NCI-H446 (cell line): ENCODE results near the gene CHPF2.

Experiments
- DNase-seq, 2 experiments: peaks; one replicate each; lab custom pipeline; 2025; lab: John Stamatoyannopoulos, UW

Gene CHPF2

DNA sequence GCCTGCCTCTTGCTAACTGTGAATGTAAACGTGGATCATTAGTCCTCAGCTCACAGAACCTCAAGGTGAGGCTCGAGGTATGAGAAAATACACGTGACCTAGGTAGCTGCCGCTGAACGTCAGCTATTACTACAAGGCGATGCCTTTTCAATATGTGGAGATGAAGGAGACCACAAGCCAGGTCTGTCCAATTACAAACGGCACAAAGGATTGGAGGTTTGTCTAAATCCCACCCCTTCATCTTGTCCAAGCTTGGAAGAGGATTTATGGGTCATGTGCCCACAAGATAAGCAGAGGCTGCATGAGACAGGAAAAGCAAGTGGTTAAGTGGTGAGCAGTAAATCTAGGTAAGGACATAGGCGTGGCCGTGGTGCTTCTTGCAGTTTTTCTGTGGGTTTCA is 25.4 kb upstream of the CHPF2 start:
- no peak for DNase-seq

DNA sequence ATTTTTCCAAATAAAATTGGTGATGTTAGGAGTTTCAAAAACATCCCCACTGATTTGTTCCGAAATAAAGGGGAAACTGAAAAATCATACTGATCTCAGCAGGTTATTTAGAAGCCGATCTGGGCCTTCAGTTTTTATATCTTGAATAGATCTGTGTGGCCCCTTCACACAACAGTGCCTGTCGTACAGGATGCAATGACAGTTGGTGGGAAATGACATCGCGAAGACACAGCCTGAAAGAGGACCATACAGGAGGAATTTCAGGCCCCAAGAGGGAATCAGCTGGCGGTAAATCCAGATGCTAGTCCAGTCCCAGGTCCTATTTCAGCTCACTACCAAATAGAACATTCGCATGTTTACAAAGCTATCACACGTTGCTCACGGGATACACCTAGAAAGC is 25.0 kb upstream of the CHPF2 start:
- no peak for DNase-seq

DNA sequence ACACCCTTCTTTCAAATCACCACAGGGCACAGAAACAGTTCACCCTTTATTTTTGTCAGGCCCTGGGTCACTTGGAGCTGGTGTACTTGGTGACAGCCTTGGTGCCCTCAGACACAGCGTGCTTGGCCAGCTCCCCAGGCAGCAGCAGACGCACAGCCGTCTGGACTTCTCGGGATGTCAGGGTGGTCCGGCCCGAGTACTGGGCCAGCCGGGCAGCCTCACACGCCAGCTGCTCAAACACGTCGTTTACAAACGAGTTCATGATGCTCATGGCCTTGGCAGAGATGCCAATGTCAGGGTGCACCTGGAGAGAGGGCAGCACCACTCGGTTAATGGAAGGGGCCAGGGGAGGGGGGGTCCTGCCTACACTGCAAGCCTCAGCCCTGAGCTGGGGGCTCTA is 24.5 kb upstream of the CHPF2 start:
- DNase-seq = no peak

DNA sequence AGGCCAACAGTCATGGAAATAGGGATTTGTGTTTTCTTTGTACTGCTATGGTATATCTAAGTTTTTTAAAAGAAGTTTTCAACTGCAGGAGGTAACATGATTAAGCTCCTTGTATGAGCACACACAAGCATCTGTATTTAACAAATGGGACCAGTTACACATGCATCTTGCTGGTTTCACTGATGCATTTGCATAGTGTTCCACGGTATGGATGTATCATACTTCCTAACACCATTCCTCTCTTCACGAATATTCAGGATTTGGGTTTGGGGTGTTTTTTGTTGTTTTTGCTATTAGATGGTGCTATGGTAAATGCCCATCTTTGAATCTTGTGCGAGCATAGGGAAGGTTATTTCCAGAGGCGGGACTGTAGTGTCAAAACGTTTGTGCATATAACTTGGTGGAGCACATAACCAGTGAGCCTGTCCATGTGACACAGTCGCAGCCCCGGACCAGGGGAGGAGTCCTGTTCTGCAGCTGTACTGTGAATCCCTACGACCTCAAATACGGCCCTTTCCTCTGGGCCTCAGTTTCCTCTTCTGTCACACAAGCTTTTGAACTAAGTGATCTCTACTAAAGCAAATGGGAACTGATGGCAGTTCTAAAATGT is 23.9 kb upstream of the CHPF2 start:
- no peak for DNase-seq

DNA sequence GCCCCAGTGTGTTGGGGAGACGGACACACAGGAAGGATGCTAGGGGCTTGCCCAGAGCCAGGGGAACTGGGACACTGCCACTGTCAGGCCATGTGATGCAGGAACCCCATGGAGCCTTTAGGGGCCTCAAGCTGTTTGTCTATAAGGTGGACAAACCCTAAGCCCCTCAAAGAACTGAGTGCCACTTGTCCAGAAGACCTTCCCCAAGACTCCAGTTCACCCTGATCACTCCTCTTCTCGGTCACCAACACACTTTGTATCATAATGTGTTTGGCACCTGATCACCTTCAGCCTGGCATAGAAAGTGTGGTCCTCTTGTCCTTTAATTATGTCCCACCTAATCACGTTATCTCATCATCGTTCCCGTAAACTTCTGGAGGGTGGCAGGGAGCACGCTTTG is 22.7 kb upstream of the CHPF2 start:
- no peak for DNase-seq

DNA sequence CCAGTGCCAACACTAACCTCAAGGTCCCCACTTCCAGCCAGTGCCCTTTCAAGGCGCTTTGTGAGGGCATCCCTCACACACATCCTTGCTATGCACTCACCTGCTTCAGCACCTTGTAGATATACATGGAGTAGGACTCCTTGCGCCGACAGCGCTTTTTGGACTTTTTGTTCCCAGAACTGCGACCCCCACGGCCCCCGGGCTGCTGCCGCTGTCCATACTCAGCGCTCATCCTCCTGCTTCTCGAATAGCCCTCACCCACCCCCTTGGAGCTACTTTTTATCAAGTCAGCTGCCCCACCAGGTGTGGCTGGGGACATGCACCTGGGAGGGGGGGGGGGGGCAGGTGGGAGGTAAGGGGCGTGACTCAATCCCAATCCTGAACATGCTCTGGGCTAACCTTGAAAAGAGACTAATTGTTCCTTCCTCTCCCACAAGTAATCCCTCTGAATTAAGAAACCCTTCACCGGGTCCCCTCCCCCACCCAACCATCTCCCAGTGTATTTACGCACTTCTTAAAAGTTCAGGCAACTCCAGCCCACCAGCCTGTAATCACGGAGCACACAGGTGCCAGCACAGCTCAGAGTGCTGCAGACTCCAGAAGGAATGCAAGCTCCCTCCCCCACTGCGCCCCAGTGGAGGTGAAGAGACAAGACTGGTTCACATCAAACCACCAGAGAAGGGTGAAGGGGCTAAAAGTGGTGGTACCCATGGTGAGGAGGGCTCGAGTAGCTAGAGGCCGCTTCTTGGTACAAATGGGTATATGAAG is 22.0 kb upstream of the CHPF2 start, which contains the start of gene H2BK1:
Gene H2BK1 (minus strand): TSS at position 402 of the 768 bp plus-strand sequence. CDS start 170 bp downstream, at position 232.
- no peak for DNase-seq

DNA sequence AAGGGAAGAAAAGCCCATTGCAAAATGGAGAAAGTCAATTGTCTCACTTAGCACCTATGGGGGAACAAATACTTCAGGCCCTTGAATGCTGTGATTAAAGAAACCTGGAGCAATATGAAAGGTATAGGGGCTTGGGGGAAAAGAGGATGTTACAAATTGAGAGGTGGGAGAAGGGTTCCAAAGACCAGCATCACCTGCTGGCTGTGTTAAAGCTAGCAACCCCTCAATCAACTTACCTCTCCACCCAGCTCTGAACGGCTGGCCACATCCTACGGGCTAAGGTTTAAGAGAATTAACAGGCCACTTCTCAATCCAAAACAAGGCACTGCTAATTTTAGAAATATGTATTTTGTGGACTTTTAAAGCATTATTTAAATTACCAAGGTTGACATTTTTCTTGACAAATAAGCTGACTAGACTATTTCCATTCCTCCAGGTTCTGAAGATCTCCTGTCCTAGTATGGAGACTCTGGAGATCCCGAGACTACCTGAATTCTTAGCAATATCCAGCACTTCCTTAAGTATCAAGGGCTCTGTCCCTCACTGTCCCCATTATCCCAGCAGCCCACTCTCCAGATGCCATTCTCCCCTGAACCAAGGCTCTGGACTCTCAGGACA is 21.0 kb upstream of the CHPF2 start:
- DNase-seq = no peak

DNA sequence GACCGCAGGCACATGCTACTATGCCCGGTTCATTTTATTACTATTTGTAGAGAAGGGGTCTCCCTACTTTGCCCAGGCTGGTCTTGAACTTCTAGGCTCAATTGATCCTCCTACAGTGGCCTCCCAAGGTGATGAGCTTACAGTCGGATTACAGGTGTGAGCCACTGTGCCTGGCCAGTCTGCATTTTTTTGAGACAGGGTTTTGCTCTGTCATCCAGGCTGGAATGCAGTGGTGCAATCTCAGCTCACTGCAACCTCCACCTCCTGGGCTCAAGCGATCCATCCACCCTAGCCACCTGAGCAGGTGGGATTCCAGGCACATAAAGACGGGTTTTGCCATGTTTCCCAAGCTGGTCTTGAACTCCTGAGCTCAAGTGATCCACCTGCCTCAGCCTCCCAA is 19.7 kb upstream of the CHPF2 start:
- no peak for DNase-seq

DNA sequence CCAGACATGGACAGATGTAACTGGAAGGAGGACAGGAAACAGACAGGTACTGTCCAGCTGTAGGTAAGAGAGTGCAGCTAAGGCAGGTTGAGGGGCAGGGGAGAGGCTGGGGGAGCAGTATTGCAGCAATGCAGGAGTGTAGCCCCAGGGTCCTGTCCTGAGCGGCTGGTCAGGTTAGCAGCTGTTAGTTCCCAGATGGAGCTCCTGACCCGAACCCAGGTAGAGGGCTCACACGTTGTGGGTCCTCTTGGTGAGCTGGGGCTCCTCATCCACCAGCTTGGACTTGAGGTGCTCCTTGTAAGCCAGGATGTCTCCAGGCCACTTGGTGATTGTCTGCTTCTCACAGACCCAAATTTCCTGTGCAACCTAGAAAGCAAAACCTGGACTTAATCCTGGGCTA is 18.5 kb upstream of the CHPF2 start:
- DNase-seq = no peak

DNA sequence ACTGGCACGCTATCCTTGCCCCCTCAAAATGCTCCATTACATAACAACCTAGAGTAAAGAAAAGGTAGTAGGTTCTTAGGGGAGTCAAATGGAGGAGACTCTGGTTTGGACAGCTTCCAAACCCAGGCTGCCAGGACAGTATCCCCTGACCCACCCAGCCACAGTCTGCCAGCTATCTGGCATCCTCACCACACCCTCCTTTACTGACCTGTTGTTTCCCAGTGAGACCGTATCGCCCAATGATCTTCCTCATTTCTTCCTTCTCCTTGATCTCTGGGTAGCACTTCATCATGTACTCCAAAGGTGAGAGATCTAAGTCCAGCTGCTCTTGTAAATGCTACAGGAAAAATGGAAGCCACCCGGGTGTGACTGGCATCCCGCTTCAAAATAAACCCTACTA is 16.9 kb upstream of the CHPF2 start:
- no peak for DNase-seq

DNA sequence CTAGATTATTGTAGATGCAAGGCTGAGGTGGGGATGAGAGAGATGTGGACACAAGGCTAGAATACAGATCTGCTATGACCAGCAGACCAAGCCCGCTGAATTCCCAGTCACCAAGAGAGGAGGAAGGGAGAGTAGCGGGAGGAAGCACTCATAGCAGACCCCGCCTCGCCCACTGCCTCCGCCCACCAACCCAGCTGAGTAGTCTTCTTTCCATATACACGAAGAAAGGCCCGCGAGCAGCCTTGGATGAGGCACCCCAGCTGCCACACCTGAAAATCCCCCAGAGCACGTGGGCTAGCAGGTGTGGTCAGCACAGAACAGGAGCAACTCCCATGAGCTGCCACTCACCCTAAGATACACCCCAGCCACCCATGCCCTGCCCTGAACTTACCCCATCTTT is 14.1 kb upstream of the CHPF2 start:
- DNase-seq = no peak

DNA sequence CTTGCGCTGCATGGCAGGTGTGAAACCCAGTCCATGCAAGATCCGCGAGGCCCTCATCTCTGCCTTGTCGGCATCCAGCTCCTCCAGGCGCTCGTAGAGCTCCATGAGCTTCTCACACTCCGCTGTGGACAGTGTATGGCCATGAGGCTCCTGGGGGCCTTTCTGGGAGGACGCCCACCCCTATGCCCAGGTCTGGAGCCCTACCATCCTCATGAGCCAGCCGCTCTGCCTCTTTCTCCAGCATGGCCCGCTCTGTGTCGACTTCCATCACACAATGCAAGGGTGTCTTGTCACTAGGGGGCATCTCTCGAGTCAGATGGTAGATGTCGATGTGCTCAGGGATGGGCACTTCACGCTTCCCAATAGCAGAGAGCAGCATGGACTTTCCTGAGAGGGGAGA is 8.6 kb upstream of the CHPF2 start:
- DNase-seq = no peak

DNA sequence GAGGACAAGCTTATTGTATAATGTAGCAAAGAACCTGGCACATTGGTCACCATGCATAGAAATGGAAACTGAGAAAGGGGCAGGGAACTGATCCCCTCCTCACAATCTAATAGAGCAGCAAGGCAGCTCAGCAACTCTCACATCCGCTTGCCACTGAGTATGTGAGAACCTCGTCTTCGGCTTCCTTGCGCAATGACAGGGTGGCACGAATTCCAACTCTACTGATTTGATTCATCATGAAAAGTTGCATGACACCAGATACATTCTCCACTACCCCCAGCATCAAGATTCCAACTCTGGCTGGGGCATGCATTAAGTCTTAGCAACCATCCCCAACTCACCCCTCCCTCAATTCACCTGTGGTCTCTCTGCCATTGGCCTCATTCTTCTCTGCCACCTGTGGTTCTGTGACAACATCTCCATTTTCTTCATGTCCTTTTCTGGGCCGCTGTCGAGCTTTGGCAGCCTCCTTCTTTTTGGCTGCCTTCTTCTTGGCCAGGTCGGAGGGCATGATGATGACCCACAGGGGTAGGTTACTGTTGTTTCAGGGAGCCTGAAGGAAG is 6.3 kb upstream of the CHPF2 start:
- DNase-seq = no peak

DNA sequence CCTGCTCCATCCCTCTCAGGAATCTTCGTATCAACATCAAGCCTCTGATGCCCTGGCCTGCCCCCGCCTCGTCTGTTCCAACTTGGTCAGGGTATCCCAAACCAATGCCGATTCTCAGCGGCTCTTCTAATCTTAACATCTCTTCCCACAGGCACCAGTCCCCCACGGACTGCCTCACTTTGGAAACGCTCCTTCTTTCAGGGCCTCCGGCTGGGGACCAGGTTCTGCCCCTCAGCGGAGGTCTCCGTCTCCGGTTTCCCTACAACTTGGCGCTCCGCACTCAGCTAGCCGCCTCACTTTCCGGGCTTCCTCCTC is 5.8 kb upstream of the CHPF2 start:
- no peak for DNase-seq

DNA sequence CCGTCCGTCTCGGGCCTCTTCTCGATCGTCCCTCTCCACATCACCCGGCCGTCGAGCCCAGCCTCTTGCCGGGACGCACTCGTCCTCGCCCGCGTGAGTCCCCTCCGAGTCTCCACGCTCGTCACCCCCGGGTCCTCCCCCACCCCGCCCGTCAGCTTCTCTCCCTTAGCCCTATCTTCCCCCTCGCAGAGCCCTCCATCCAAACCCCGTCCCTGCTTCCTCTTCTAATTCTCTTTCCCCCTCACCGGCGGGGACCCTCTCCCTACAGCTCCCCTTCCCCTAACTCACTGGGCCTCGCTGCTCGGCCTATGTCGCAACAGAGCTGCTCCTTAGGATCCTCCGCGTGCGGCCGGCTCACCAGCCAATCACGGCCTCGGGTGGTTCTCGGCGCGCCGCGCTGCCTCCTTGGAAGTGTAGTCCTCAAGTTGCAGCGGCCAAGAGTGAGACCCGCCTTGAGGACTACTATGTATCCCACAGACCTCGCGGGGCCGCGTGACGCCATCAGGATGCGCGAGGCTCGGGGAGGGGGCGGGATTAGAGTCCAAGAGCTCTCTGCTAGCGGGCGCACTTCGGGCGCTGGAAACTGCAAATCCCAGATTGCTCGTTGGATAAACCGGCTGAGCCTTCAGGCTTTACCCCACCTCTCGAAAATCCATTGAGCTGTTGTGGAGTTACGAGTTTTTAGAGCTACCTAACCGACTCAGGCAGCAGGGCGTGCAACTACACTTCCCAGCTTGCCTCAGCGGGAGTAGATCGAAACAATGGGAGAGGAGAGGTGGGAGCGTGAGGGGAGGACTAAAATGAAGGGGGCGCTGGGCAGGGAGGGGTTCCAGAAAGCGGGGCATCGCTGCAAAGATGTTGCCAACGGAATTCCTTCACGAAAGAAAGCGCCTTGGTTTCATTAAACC is 5.2 kb upstream of the CHPF2 start, which contains the start of gene ABCF2:
Gene ABCF2 (minus strand): TSS at position 331 of the 908 bp plus-strand sequence. CDS start 747 bp downstream, outside the sequence.
- DNase-seq = peak; percentile 92 to 97

DNA sequence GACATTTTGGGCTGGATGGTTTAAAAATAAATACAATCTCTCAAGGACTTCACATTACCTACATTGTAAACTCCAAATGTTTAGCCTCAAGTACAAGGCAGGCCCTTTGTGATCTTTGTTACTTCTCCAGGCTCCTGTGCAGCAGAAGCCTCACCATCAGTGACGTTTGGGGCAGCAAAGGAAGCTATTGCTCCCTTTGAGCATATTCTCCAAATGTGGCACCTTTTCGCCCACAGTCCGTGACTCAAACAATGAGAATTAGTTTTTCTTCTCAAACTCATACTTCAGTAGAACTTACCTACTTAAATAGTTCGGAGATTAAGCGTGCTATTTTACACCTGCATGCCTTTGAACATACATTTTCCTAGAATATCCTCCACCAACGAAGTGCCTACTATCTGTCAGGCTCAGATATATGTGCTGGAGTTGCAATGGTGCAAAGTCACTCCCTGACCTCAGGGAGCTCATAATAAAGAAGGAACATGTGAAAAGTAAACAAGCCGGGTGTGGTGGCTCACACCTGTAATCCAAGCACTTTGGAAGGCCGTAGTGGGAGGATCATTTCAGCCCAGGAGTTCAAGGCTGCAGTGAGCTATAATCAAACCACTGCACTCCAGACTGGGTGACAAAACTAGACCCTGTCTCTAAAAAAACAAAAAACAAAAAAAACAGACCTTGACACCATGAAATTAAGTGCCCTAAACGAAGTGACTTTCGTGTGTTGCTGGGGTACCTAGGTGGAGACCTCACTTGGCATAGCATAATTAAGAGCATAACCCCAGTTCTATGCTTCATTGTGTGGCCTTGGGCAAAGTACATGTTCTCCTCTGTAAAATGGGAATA is 4.0 kb upstream of the CHPF2 start:
- DNase-seq = no peak

DNA sequence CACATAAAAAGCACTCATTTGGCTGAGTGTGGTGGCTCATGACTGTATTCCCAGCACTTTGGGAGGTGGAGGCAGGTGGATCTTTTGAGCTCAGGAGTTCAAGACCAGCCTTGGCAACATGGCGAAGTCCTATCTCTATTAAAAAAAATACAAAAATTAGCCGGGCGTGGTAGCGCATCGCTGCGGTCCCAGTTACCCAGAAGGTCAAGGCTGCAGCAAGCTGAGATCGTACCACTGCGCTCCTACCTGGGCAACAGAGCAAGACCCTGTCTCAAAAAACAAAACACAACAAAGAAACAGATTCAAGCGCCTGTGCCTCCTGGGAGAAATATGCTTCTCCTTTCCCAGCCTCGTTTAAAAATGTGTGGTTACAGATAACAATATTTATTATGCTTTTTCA is 3.0 kb upstream of the CHPF2 start:
- DNase-seq = no peak

DNA sequence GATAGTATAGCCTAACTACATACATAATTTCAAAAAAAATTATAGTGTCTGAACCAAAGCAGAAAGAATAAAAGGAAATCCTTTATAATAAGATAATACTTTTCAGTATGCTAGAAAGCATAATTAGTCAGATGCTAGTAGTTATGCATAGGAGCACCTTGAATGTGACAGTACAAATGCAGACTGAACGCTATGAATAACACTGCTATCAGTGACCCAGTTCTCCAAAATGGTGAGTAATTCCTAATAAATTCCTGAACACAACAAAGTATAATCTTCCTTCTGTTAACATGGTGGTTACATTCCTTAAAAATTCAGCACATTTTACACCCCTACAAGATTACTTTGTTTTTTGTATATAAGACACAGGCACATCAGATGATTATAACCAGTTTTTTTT is 1.2 kb upstream of the CHPF2 start:
- no peak for DNase-seq

DNA sequence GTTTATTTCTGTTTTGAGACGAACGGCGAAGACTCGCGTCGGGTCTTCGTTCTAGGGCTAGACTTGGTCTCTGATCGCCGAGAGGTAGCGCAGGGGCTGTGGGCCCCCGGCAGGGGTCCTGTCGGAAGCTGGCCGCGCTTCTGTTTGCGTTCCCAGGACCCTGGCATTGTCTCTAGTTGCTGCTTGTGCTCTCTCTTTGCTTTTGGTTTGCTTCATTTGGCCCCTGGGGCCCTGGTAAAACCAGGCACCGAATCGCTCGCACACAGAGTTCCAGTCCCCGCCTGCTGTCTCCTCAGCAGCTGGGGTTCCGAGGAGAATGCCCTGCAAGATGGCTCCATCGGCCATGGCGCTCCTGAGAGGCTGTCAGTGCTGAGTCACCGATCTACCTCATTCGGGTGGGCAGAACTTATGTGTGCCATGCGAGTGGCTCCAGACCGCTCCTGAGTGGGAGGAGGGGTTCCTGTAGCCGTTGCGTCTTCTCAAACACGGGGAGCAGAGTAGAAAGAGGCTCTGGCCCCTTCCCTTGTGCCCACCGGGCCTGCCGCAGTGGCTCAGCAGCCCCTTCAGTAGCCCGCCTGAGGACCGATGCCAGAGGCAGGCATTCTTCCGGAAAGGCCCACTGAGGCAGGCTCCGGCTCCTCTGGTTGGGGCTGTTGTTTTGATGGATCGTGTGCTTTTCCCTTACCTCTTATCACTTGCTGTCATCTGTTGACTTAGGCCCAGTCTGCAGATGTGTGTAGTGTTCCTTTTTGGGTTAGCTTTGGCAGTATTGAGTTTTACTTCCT is 826 bp downstream of the CHPF2 start:
- peak in 1 of 2 experiments; percentile 40 for DNase-seq

DNA sequence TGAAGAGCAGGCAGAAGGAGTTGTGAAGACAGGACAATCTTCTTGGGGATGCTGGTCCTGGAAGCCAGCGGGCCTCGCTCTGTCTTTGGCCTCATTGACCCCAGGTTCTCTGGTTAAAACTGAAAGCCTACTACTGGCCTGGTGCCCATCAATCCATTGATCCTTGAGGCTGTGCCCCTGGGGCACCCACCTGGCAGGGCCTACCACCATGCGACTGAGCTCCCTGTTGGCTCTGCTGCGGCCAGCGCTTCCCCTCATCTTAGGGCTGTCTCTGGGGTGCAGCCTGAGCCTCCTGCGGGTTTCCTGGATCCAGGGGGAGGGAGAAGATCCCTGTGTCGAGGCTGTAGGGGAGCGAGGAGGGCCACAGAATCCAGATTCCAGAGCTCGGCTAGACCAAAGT is 1.5 kb downstream of the CHPF2 start:
- no peak for DNase-seq
